ENCODE results near the gene TCP11. TPM values are rescaled to one million over a fixed set of nuclear protein-coding genes. Genes with fewer than 3 reads are reported as not detected.

TCP11 gene
- total and polyA plus RNA-seq, 2 donors (not counting 1 experiment from before 2014, with no cell fraction given) = not detected

GRCh38 chr6:35174088-35174434, 32.9 kb upstream of the TCP11 start:
- Histone ChIP-seq H3K36me3 (replicated peaks in 1 of 2; ENCODE audit: control extremely low read depth in 1 of 2, control insufficient read depth in 1 of 2, extremely low read depth in 1 of 2, insufficient read depth in 2 of 2, low read length in 1 of 2) (no peaks in the 10 kb centered on the region), H3K4me3 (ENCODE audit: control extremely low read depth in 1 of 5, extremely low read depth in 1 of 5, insufficient read depth in 1 of 5, low read depth in 2 of 5, low read length in 4 of 5) (no peak overlapping the region), H3K9me3 (ENCODE audit: control extremely low read depth in 1 of 3, control insufficient read depth in 2 of 3, insufficient read depth in 1 of 3, low read length in 2 of 3) (no peaks in the 10 kb centered on the region), H3K4me2 (replicated peaks; ENCODE audit: low read depth, low read length, poor library complexity, severe bottlenecking) (no peak overlapping the region), H3K9ac (ENCODE audit: low read length) (no peak overlapping the region), H3K27ac (ENCODE audit: low read length in 2 of 2) (no peak overlapping the region), H3K4me1 (ENCODE audit: control insufficient read depth in 2 of 2, insufficient read depth in 2 of 2, low read length in 2 of 2) (no peaks in the 10 kb centered on the region), H2AFZ (ENCODE audit: insufficient read depth, low read depth, low read length, poor library complexity, severe bottlenecking) (no peak overlapping the region), H3K27me3 (replicated peaks in 1 of 4; ENCODE audit: control extremely low read depth in 1 of 4, control insufficient read depth in 3 of 4, insufficient read depth in 4 of 4, low read length in 3 of 4) (peaks cover 0 to 2% (median 0%) of the 10 kb centered on the region in 4 experiments), H3K79me2 (ENCODE audit: control insufficient read depth, insufficient read depth, low read length) (no peaks in the 10 kb centered on the region), H4K20me1 (ENCODE audit: control insufficient read depth, insufficient read depth, low read length, poor library complexity, severe bottlenecking) (no peaks in the 10 kb centered on the region)
- Mint-ChIP-seq H3K4me1 (no peaks in the 10 kb centered on the region), H3K27me3 (peaks cover 23% of the 10 kb centered on the region), H3K9me3 (ENCODE audit: insufficient read depth) (no peaks in the 10 kb centered on the region), H3K4me3 (no peak overlapping the region), H3K27ac (no peak overlapping the region)
- ChIA-PET POLR2A (no interaction called here), CTCF (no interaction called here)
- intact Hi-C loops (cut with micrococcal nuclease) = no loop called here
- TF ChIP-seq CTCF (IDR thresholded peaks at IDR 0.05) = no peak
- no peak for TF ChIP-seq EZH2 (IDR thresholded peaks at IDR 0.05; ENCODE audit: borderline replicate concordance, insufficient read depth, low read depth, low read length, poor library complexity, severe bottlenecking)
- ATAC-seq (ENCODE audit: low read depth) (no peak), DNase-seq (no peak)
- 87% methylated on average over 2 of the region's 2 CpGs for WGBS (ENCODE audit: insufficient coverage)

- ATAC-seq (ENCODE audit: low read depth) (no peak), DNase-seq (no peak)
- 77% methylated on average over 7 of the region's 7 CpGs for WGBS (ENCODE audit: insufficient coverage)
- Mint-ChIP-seq H3K4me1 (no peaks in the 10 kb centered on the region), H3K27me3 (peaks cover 23% of the 10 kb centered on the region), H3K4me3 (no peak overlapping the region), H3K27ac (no peak overlapping the region), H3K9me3 (ENCODE audit: insufficient read depth) (no peaks in the 10 kb centered on the region)
- Histone ChIP-seq H3K9ac (ENCODE audit: low read length) (no peak overlapping the region), H4K20me1 (ENCODE audit: control insufficient read depth, insufficient read depth, low read length, poor library complexity, severe bottlenecking) (no peaks in the 10 kb centered on the region), H3K9me3 (ENCODE audit: control extremely low read depth in 1 of 3, control insufficient read depth in 2 of 3, insufficient read depth in 1 of 3, low read length in 2 of 3) (no peaks in the 10 kb centered on the region), H3K4me1 (ENCODE audit: control insufficient read depth in 2 of 2, insufficient read depth in 2 of 2, low read length in 2 of 2) (no peaks in the 10 kb centered on the region), H3K27ac (ENCODE audit: low read length in 2 of 2) (no peak overlapping the region), H2AFZ (ENCODE audit: insufficient read depth, low read depth, low read length, poor library complexity, severe bottlenecking) (no peak overlapping the region), H3K4me3 (ENCODE audit: control extremely low read depth in 1 of 5, extremely low read depth in 1 of 5, insufficient read depth in 1 of 5, low read depth in 2 of 5, low read length in 4 of 5) (no peak overlapping the region), H3K27me3 (replicated peaks in 1 of 4; ENCODE audit: control extremely low read depth in 1 of 4, control insufficient read depth in 3 of 4, insufficient read depth in 4 of 4, low read length in 3 of 4) (peaks cover 0 to 2% (median 0%) of the 10 kb centered on the region in 4 experiments), H3K36me3 (replicated peaks in 1 of 2; ENCODE audit: control extremely low read depth in 1 of 2, control insufficient read depth in 1 of 2, extremely low read depth in 1 of 2, insufficient read depth in 2 of 2, low read length in 1 of 2) (no peaks in the 10 kb centered on the region), H3K79me2 (ENCODE audit: control insufficient read depth, insufficient read depth, low read length) (no peaks in the 10 kb centered on the region), H3K4me2 (replicated peaks; ENCODE audit: low read depth, low read length, poor library complexity, severe bottlenecking) (no peak overlapping the region)
- POLR2A ChIA-PET = no interaction called here
- CTCF ChIA-PET = no interaction called here
- intact Hi-C loops (cut with micrococcal nuclease) = no loop called here
- TF ChIP-seq EZH2 (IDR thresholded peaks at IDR 0.05; ENCODE audit: borderline replicate concordance, insufficient read depth, low read depth, low read length, poor library complexity, severe bottlenecking) = no peak
- TF ChIP-seq CTCF (IDR thresholded peaks at IDR 0.05) = no peak
Observed at GRCh38 chr6:35173427-35174087, 32.4 kb upstream of the TCP11 start.

All from B cell (primary cell).